GM23248 (cell line): Measurements from ENCODE around the gene EML6. TPM values are rescaled to one million over a fixed set of nuclear protein-coding genes. Genes with fewer than 3 reads are reported as not detected.
"Not testable (repeated sequence)": the region's sequence is repeated elsewhere in the genome, so short reads cannot be mapped to it uniquely, and the experiment has no call there.

Experiments used
- DNase-seq: peaks from one replicate; pipeline ENCODE4 v3.0.0-alpha.2; 2015
- H2AFZ ChIP-seq: fragments of 200-600 bp; sonication (generic); 2 replicates; pipeline ENCODE4 v1.6.1; 2016; ENCODE audit warnings: antibody characterized with exemption
- H3F3A ChIP-seq: fragments of 200-600 bp; sonication (generic); 2 replicates; pipeline ENCODE4 v1.6.1; 2016; ENCODE audit warnings: mild to moderate bottlenecking, antibody characterized with exemption, mixed run types; ENCODE audit not compliant: insufficient read depth
- H3K27ac ChIP-seq: fragments of 200-600 bp; sonication (generic); 2 replicates; pipeline ENCODE4 v1.5.1; 2016; ENCODE audit warnings: mild to moderate bottlenecking
- H3K27me3 ChIP-seq: fragments of 200-600 bp; sonication (generic); replicated peaks from 2 replicates; pipeline ENCODE4 v1.6.1; 2016; ENCODE audit warnings: mild to moderate bottlenecking; ENCODE audit not compliant: insufficient read depth
- H3K36me3 ChIP-seq: fragments of 200-600 bp; sonication (generic); 2 replicates; pipeline ENCODE4 v1.6.1; 2016; ENCODE audit warnings: low read depth, mild to moderate bottlenecking
- H3K4me1 ChIP-seq: fragments of 200-600 bp; sonication (generic); 2 replicates; pipeline ENCODE4 v1.6.1; 2016; ENCODE audit warnings: mild to moderate bottlenecking; ENCODE audit not compliant: insufficient read depth
- H3K4me2 ChIP-seq: fragments of 200-600 bp; sonication (generic); one replicate; pipeline ENCODE4 v1.6.1; 2016; ENCODE audit warnings: mild to moderate bottlenecking; ENCODE audit not compliant: unreplicated experiment
- H3K4me3 ChIP-seq: fragments of 200-600 bp; sonication (generic); 2 replicates; pipeline ENCODE4 v1.5.1; 2016; ENCODE audit warnings: mild to moderate bottlenecking
- H3K79me2 ChIP-seq: fragments of 200-600 bp; sonication (generic); 2 replicates; pipeline ENCODE4 v1.6.1; 2016; ENCODE audit warnings: mild to moderate bottlenecking; ENCODE audit not compliant: insufficient read depth
- H3K9ac ChIP-seq: fragments of 200-600 bp; sonication (generic); 2 replicates; pipeline ENCODE4 v1.6.1; 2016; ENCODE audit warnings: mild to moderate bottlenecking
- H3K9me2 ChIP-seq: fragments of 200-600 bp; sonication (generic); 2 replicates; pipeline ENCODE4 v1.6.1; 2016; ENCODE audit warnings: mixed run types, mild to moderate bottlenecking, moderate library complexity; ENCODE audit not compliant: insufficient read depth
- H3K9me3 ChIP-seq: fragments of 200-600 bp; sonication (generic); one replicate; pipeline ENCODE4 v1.6.1; 2017; ENCODE audit warnings: low read depth
- H4K20me1 ChIP-seq: fragments of 200-600 bp; sonication (generic); 2 replicates; pipeline ENCODE4 v1.6.0; 2016; ENCODE audit not compliant: insufficient read depth
- EZH2 ChIP-seq: fragments of 200-600 bp; sonication (generic); IDR thresholded peaks from 2 replicates; pipeline ENCODE4 v1.6.1; 2018; ENCODE audit warnings: antibody characterized with exemption, mild to moderate bottlenecking; ENCODE audit not compliant: insufficient read depth, poor library complexity, severe bottlenecking
- EZH2phosphoT487 ChIP-seq: fragments of 200-600 bp; sonication (generic); IDR thresholded peaks from 2 replicates; pipeline ENCODE4 v1.6.1; 2018; ENCODE audit warnings: antibody characterized with exemption, moderate library complexity, mild to moderate bottlenecking, low read depth; ENCODE audit not compliant: insufficient read depth
- WGBS, 2 experiments: methylation state at CpG; one replicate each; pipeline ENCODE4 v1.1.6; 2015 to 2017; ENCODE audit warnings: low lambda C conversion rate in 2 of 2, low coverage in 1 of 2; ENCODE audit errors: missing lambda C conversion rate in 2 of 2; 5-methylcytosine and 5-hydroxymethylcytosine counted together
- in situ Hi-C: fragments of 300-500 bp; cut with MboI; formaldehyde crosslinking; loops from 2 replicates; pipeline ENCODE4 v1.15.0; 2020
- polyA plus RNA-seq: library from polyadenylated mRNA; unstranded; fragments of >200 nt; fragmentation: Nextera tagmentation; extraction: Ambion mirVana; gene quantifications from 2 replicates; pipeline ENCODE4 v1.2.1, GENCODE V29; 2016
- total RNA-seq: library from RNA; depleted of rRNA; stranded (reverse); fragments of >200 nt; shearing (Covaris generic); gene quantifications from 2 replicates; pipeline ENCODE4 v1.2.3, GENCODE V29; 2014

The EML6 gene
- total and polyA plus RNA-seq, 2 experiments from 2014 or later: 0.54 to 0.76 TPM

DNA sequence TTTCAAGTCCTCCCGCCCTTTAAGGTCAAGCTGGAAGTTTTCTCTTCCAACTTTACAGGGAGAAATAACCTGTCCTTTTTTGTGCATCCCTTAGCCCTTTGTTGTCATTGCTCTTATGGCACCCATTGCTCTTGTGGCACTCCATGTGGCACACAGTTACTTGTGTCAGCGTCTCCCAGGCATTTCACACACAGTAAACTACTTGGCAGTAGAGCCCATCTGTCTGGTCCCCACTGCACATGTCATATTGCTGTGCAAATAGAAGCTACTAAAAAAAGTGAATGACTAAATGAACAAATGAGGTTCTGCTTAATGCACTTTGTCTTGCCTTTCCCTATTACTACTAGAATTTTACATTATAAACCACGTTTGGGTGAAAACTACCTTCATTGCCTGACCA lies 149.3 kb downstream of the EML6 start:
- no peaks in the 10 kb centered on the region for H3K27me3 ChIP-seq
- DNase-seq: no peak
- 92% methylated on average over 3 of the region's 3 CpGs for WGBS, 2 experiments
- no peaks in the 10 kb centered on the region for H3K9me2 ChIP-seq
- H3K4me2 ChIP-seq: no peak overlapping the region
- no peaks in the 10 kb centered on the region for H3K9me3 ChIP-seq
- no peak overlapping the region for H3K4me3 ChIP-seq
- H3K79me2 ChIP-seq: no peaks in the 10 kb centered on the region
- no peaks in the 10 kb centered on the region for H3K36me3 ChIP-seq
- in situ Hi-C loops: no loop called here
- no peak overlapping the region for H3K9ac ChIP-seq
- H2AFZ ChIP-seq: no peak overlapping the region
- no peaks in the 10 kb centered on the region for H3K4me1 ChIP-seq
- H4K20me1 ChIP-seq: no peaks in the 10 kb centered on the region
- no peak overlapping the region for H3K27ac ChIP-seq
- TF ChIP-seq EZH2: no peak
- 0 out of 2 replicates have a peak, but pooled peaks cover 4% of the 10 kb centered on the region for H3F3A ChIP-seq

DNA sequence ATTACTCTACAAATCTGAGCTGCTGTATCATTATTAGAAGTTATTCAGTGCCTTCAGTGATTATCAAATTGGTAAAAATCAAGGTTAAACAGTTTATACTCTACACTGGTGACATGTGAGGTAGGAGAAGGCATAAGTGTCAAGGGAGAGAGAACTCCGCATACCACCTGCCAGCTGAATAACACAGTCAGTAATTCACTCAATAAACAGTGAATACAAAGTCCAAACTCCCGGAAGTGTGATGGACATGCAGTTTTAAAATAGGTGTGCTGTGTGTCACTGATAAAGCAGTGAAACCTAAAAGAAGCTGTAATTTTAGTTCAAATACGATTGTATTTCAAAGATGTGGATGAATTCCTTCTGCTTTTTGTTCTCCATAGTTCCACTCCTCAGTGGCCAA lies 149.8 kb downstream of the EML6 start:
- H2AFZ ChIP-seq, H3K4me2 ChIP-seq, H3K9ac ChIP-seq, H3K27ac ChIP-seq, H3K79me2 ChIP-seq, in situ Hi-C loops, H3K9me3 ChIP-seq, DNase-seq, H3F3A ChIP-seq, H3K4me3 ChIP-seq, H3K4me1 ChIP-seq, H3K27me3 ChIP-seq, H3K36me3 ChIP-seq, H4K20me1 ChIP-seq, H3K9me2 ChIP-seq: not testable (repeated sequence)
- 57 to 64% methylated on average over 3 of the region's 3 CpGs for WGBS, 2 experiments

DNA sequence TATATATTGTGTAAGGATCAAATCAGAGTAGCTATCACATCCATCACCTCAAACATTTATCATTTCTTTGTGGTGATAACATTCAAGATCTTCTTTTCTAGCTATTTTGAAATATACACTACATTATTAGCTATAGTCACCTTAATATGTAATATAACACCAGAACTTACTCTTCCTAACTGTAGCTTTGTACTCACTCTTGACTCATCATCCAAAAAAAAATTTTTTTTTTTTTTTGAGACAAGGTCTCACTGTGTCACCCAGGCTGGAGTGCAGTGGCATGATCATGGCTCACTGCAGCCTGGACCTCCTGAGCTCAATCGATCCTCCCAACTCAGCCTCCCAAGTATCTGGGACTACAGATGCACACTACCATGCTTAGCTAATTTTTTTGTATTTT lies 153.3 kb downstream of the EML6 start:
- no peak overlapping the region for H3K4me3 ChIP-seq
- 0 out of 2 replicates have a peak, but pooled peaks cover 3% of the 10 kb centered on the region for H3F3A ChIP-seq
- in situ Hi-C loops: no loop called here
- DNase-seq: peak; percentile 7
- no peak overlapping the region for H3K9ac ChIP-seq
- H3K4me1 ChIP-seq: no peaks in the 10 kb centered on the region
- no peak overlapping the region for H3K27ac ChIP-seq
- no peaks in the 10 kb centered on the region for H3K79me2 ChIP-seq
- no peaks in the 10 kb centered on the region for H3K27me3 ChIP-seq
- H2AFZ ChIP-seq: no peak overlapping the region
- H3K36me3 ChIP-seq: no peaks in the 10 kb centered on the region
- H3K9me3 ChIP-seq: no peaks in the 10 kb centered on the region
- 100% methylated on average over 1 of the region's 1 CpG for WGBS, 2 experiments
- TF ChIP-seq EZH2phosphoT487 (no peak), EZH2 (no peak)
- no peak overlapping the region for H3K4me2 ChIP-seq
- H3K9me2 ChIP-seq: no peaks in the 10 kb centered on the region
- no peaks in the 10 kb centered on the region for H4K20me1 ChIP-seq

DNA sequence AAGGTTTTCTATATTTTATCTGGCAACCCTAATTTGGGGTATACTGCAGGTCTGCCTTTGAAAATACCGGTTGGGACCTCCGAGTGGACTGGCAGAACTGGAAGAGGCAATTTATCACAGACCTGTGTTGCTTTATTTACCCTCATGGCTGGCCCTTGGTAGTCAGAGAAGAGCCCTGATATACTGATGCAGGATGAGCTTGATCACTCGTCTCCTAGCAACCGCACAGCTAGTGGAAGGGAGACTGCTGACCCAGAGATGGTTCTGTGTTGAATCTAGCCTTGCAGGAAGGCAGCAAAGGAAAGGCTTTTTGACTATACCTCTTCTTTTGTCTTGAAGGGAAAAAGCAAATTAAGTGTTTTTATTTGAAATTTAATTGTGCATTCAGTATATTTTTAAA lies 154.7 kb downstream of the EML6 start:
- no peak overlapping the region for H3K4me3 ChIP-seq
- H2AFZ ChIP-seq: no peak overlapping the region
- no peak overlapping the region for H3K9ac ChIP-seq
- H3K27ac ChIP-seq: no peak overlapping the region
- no peak for DNase-seq
- no peaks in the 10 kb centered on the region for H3F3A ChIP-seq
- WGBS, 2 experiments: 86 to 87% methylated on average over 4 of the region's 4 CpGs
- H3K4me2 ChIP-seq: no peak overlapping the region
- no peaks in the 10 kb centered on the region for H4K20me1 ChIP-seq
- H3K79me2 ChIP-seq: no peaks in the 10 kb centered on the region
- H3K27me3 ChIP-seq: no peaks in the 10 kb centered on the region
- no peaks in the 10 kb centered on the region for H3K9me2 ChIP-seq
- H3K4me1 ChIP-seq: no peaks in the 10 kb centered on the region
- no peaks in the 10 kb centered on the region for H3K36me3 ChIP-seq
- TF ChIP-seq EZH2phosphoT487 (no peak), EZH2 (no peak)
- in situ Hi-C loops: no loop called here
- no peaks in the 10 kb centered on the region for H3K9me3 ChIP-seq

DNA sequence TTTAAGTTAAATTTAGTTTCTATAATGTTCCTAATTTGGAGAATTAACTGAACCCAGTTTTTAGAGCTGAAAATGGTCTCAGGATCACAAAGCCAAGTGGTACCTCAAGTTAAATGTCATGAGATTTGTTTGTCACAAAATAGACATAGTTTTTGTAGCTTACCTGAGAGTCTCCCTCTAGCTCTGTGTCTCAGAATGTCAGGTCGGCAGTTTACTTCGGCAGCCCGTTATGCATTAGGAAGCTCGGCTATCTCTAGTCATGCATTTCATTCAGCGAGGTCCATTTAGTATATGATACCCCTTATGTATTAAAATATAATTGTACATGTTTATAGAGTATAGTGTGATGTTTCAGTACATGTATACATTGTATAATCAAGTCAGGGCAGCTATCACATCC lies 155.6 kb downstream of the EML6 start:
- no peaks in the 10 kb centered on the region for H3K9me2 ChIP-seq
- no peaks in the 10 kb centered on the region for H3K79me2 ChIP-seq
- no peaks in the 10 kb centered on the region for H3K9me3 ChIP-seq
- DNase-seq: no peak
- no peak overlapping the region for H3K4me2 ChIP-seq
- H3K27ac ChIP-seq: no peak overlapping the region
- in situ Hi-C loops: no loop called here
- H3F3A ChIP-seq: no peaks in the 10 kb centered on the region
- no peaks in the 10 kb centered on the region for H3K27me3 ChIP-seq
- TF ChIP-seq EZH2phosphoT487: no peak
- TF ChIP-seq EZH2: no peak
- H4K20me1 ChIP-seq: no peaks in the 10 kb centered on the region
- H2AFZ ChIP-seq: no peak overlapping the region
- H3K36me3 ChIP-seq: no peaks in the 10 kb centered on the region
- H3K4me3 ChIP-seq: no peak overlapping the region
- H3K9ac ChIP-seq: no peak overlapping the region
- WGBS, 2 experiments: 93 to 95% methylated on average over 5 of the region's 5 CpGs
- no peaks in the 10 kb centered on the region for H3K4me1 ChIP-seq
